Ovary (tissue), 3 donors: ENCODE results near the gene CDC42EP4.

Experiments used
- CTCF ChIP-seq, 3 donors: fragments of 450-650 bp in 2 of 3; fragments of 200-600 bp in 1 of 3; IDR thresholded peaks; one replicate each; pipeline versions ENCODE4 v1.5.1 to v1.8.0; 2016 to 2022; ENCODE audit warnings: antibody characterized with exemption in 3 of 3, mild to moderate bottlenecking in 1 of 3
- EP300 ChIP-seq: sonication (generic); formaldehyde crosslinking; IDR thresholded peaks from one replicate; pipeline ENCODE4 v1.6.1; 2017; ENCODE audit warnings: antibody characterized with exemption
- POLR2A ChIP-seq: fragments of 450-650 bp; IDR thresholded peaks from one replicate; pipeline ENCODE4 v1.6.1; 2017; ENCODE audit warnings: antibody characterized with exemption, mild to moderate bottlenecking, moderate library complexity
- donor health status: DM: no; HTN: no; CAD: no.

- TF ChIP-seq CTCF (IDR thresholded peaks at IDR 0.05): no peak
- no peak for TF ChIP-seq EP300
- TF ChIP-seq POLR2A: no peak
These were observed 59.9 kb downstream of the CDC42EP4 start for GRCh38 chr17:73251871-73252270.
